ENCODE measurements around the gene ANKHD1. TPM values are rescaled to one million over a fixed set of nuclear protein-coding genes. Genes with fewer than 3 reads are reported as not detected.

The ANKHD1 gene
- total RNA-seq, 1 experiment from 2014 or later: 47.9 TPM

- in situ Hi-C loops (cut with HindIII; ENCODE audit: low sequenced_read_pairs): no loop called here
- no peak for DNase-seq (ENCODE audit: low spot score)
These were observed 87.3 kb downstream of the ANKHD1 start for GRCh38 chr5:140488914-140489313.

- in situ Hi-C loops (cut with HindIII; ENCODE audit: low sequenced_read_pairs): no loop called here
- DNase-seq (ENCODE audit: low spot score): no peak
These were observed 96.3 kb downstream of the ANKHD1 start for GRCh38 chr5:140497897-140498296.

- in situ Hi-C loops (cut with HindIII; ENCODE audit: low sequenced_read_pairs): no loop called here
- DNase-seq (ENCODE audit: low spot score): no peak
These were observed 97.0 kb downstream of the ANKHD1 start for GRCh38 chr5:140498591-140498990.

GRCh38 chr5:140502834-140503233 lies 101.2 kb downstream of the ANKHD1 start:
- in situ Hi-C loops (cut with HindIII; ENCODE audit: low sequenced_read_pairs): no loop called here
- DNase-seq (ENCODE audit: low spot score): no peak

- DNase-seq (ENCODE audit: low spot score): no peak
- in situ Hi-C loops (cut with HindIII; ENCODE audit: low sequenced_read_pairs): no loop called here
These were observed 108.3 kb downstream of the ANKHD1 start for GRCh38 chr5:140509898-140510297.

- no peak for DNase-seq (ENCODE audit: low spot score)
- in situ Hi-C loops (cut with HindIII; ENCODE audit: low sequenced_read_pairs): no loop called here
These were observed 111.5 kb downstream of the ANKHD1 start for GRCh38 chr5:140513124-140513523.

GRCh38 chr5:140524003-140524402 lies 122.4 kb downstream of the ANKHD1 start:
- in situ Hi-C loops (cut with HindIII; ENCODE audit: low sequenced_read_pairs): no loop called here
- no peak for DNase-seq (ENCODE audit: low spot score)

- DNase-seq (ENCODE audit: low spot score): no peak
- in situ Hi-C loops (cut with HindIII; ENCODE audit: low sequenced_read_pairs): no loop called here
These were observed 138.6 kb downstream of the ANKHD1 start for GRCh38 chr5:140540227-140540626.

GRCh38 chr5:140542972-140543371 lies 141.3 kb downstream of the ANKHD1 start:
- no peak for DNase-seq (ENCODE audit: low spot score)
- in situ Hi-C loops (cut with HindIII; ENCODE audit: low sequenced_read_pairs): no loop called here

GRCh38 chr5:140544986-140545385 lies 143.4 kb downstream of the ANKHD1 start:
- no peak for DNase-seq (ENCODE audit: low spot score)
- in situ Hi-C loops (cut with HindIII; ENCODE audit: low sequenced_read_pairs): no loop called here

- in situ Hi-C loops (cut with HindIII; ENCODE audit: low sequenced_read_pairs): no loop called here
- no peak for DNase-seq (ENCODE audit: low spot score)
These were observed 144.0 kb downstream of the ANKHD1 start for GRCh38 chr5:140545606-140546005.

GRCh38 chr5:140546851-140547507 lies 145.3 kb downstream of the ANKHD1 start:
- in situ Hi-C loops (cut with HindIII; ENCODE audit: low sequenced_read_pairs): no loop called here
- no peak for DNase-seq (ENCODE audit: low spot score)

- peak; percentile 97 for DNase-seq (ENCODE audit: low spot score)
- in situ Hi-C loops (cut with HindIII; ENCODE audit: low sequenced_read_pairs): no loop called here
These were observed 146.1 kb downstream of the ANKHD1 start, which contains the start of gene EIF4EBP3 for GRCh38 chr5:140547508-140548299. Gene EIF4EBP3, plus strand, starts transcription at chr5:140547662. Its CDS starts 76 bp downstream, at chr5:140547738.

GRCh38 chr5:140548300-140548688 lies 146.7 kb downstream of the ANKHD1 start:
- in situ Hi-C loops (cut with HindIII; ENCODE audit: low sequenced_read_pairs): no loop called here
- no peak for DNase-seq (ENCODE audit: low spot score)

- in situ Hi-C loops (cut with HindIII; ENCODE audit: low sequenced_read_pairs): no loop called here
- no peak for DNase-seq (ENCODE audit: low spot score)
These were observed 147.2 kb downstream of the ANKHD1 start for GRCh38 chr5:140548791-140549190.

GRCh38 chr5:140549237-140550144 lies 147.9 kb downstream of the ANKHD1 start:
- in situ Hi-C loops (cut with HindIII; ENCODE audit: low sequenced_read_pairs): no loop called here
- DNase-seq (ENCODE audit: low spot score): no peak

- no peak for DNase-seq (ENCODE audit: low spot score)
- in situ Hi-C loops (cut with HindIII; ENCODE audit: low sequenced_read_pairs): no loop called here
These were observed 148.8 kb downstream of the ANKHD1 start for GRCh38 chr5:140550147-140551079.

GRCh38 chr5:140551872-140552271 lies 150.2 kb downstream of the ANKHD1 start:
- in situ Hi-C loops (cut with HindIII; ENCODE audit: low sequenced_read_pairs): no loop called here
- no peak for DNase-seq (ENCODE audit: low spot score)

GRCh38 chr5:140553657-140554056 lies 152.0 kb downstream of the ANKHD1 start:
- in situ Hi-C loops (cut with HindIII; ENCODE audit: low sequenced_read_pairs): no loop called here
- no peak for DNase-seq (ENCODE audit: low spot score)

Measured in G401 (cell line).